Esophagus muscularis mucosa (tissue), 4 donors: ENCODE measurements around the gene LRRC26. TPM values are rescaled to one million over a fixed set of nuclear protein-coding genes. Genes with fewer than 3 reads are reported as not detected.

Experiments used
- DNase-seq: peaks from one replicate; pipeline ENCODE4 v3.0.0-alpha.2; 2017; ENCODE audit errors: extremely low spot score
- H3K27ac ChIP-seq, 4 donors: fragments of 200-600 bp; sonication (generic); replicated peaks in 1 of 4; 1 replicate in 3 of 4; 2 replicates in 1 of 4; pipeline ENCODE4 v1.5.1; 2016 to 2019; ENCODE audit warnings: mild to moderate bottlenecking in 1 of 4
- H3K27me3 ChIP-seq, 4 donors: fragments of 200-600 bp; sonication (generic); one replicate each; pipeline versions ENCODE4 v1.5.1 to v1.6.0; 2016 to 2019
- H3K36me3 ChIP-seq, 4 donors: fragments of 200-600 bp; sonication (generic); one replicate each; pipeline ENCODE4 v1.5.1; 2016 to 2019
- H3K4me1 ChIP-seq, 4 donors: fragments of 200-600 bp; sonication (generic); one replicate each; pipeline ENCODE4 v1.5.1; 2016 to 2019
- H3K4me3 ChIP-seq, 4 donors: fragments of 200-600 bp; sonication (generic); 1 replicate in 2 of 4; 2 replicates in 2 of 4; pipeline ENCODE4 v1.5.1; 2016 to 2019; ENCODE audit warnings: mild to moderate bottlenecking in 4 of 4, moderate library complexity in 1 of 4
- H3K9me3 ChIP-seq, 4 donors: fragments of 200-600 bp; sonication (generic); 1 replicate in 3 of 4; 2 replicates in 1 of 4; pipeline ENCODE4 v1.5.1; 2016 to 2019
- EP300 ChIP-seq: sonication (generic); formaldehyde crosslinking; IDR thresholded peaks from one replicate; pipeline ENCODE4 v1.6.1; 2017; ENCODE audit warnings: antibody characterized with exemption
- POLR2A ChIP-seq: fragments of 450-650 bp; IDR thresholded peaks from one replicate; pipeline ENCODE4 v1.6.1; 2017; ENCODE audit warnings: antibody characterized with exemption, moderate library complexity, mild to moderate bottlenecking, low read depth
- POLR2AphosphoS5 ChIP-seq, 2 donors: sonication (generic); formaldehyde crosslinking; IDR thresholded peaks; one replicate each; pipeline ENCODE4 v1.6.1; 2017; ENCODE audit warnings: antibody characterized with exemption in 2 of 2
- WGBS: methylation state at CpG from one replicate; pipeline ENCODE4 v1.1.5; 2018; 5-methylcytosine and 5-hydroxymethylcytosine counted together
- intact Hi-C: fragments of 100-400 bp; cut with DNase I; formaldehyde crosslinking; loops from one replicate; pipeline ENCODE4 v1.15.1; 2023
- total RNA-seq, 4 donors: library from RNA; depleted of rRNA; stranded (reverse); fragments of >200 nt; gene quantifications; one replicate each; pipeline versions ENCODE4 v1.1.0 to v1.2.1, GENCODE V29; 2016
- TF ChIP-seq, protein P1 (sequence below), 3 experiments: fragments of 200-600 bp in 2 of 3; fragments of 450-650 bp in 1 of 3; sonication (generic) in 2 of 3; IDR thresholded peaks; one replicate each; pipeline ENCODE4 v1.5.1; 2017 to 2019; ENCODE audit warnings: antibody characterized with exemption in 3 of 3, mild to moderate bottlenecking in 2 of 3, moderate library complexity in 1 of 3

The LRRC26 gene
- total RNA-seq, 4 donors from 2014 or later = not detected

- Histone ChIP-seq H3K4me1 (no peaks in the 10 kb centered on the region), H3K9me3 (no peaks in the 10 kb centered on the region), H3K27ac (no peak overlapping the region), H3K27me3 (peaks cover 0 to 72% (median 9%) of the 10 kb centered on the region in 4 donors), H3K36me3 (no peaks in the 10 kb centered on the region), H3K4me3 (no peak overlapping the region)
- 82% methylated on average over 17 of the region's 19 CpGs for WGBS
- DNase-seq = no peak
- intact Hi-C loops = no loop called here
- TF ChIP-seq, protein P1, sequence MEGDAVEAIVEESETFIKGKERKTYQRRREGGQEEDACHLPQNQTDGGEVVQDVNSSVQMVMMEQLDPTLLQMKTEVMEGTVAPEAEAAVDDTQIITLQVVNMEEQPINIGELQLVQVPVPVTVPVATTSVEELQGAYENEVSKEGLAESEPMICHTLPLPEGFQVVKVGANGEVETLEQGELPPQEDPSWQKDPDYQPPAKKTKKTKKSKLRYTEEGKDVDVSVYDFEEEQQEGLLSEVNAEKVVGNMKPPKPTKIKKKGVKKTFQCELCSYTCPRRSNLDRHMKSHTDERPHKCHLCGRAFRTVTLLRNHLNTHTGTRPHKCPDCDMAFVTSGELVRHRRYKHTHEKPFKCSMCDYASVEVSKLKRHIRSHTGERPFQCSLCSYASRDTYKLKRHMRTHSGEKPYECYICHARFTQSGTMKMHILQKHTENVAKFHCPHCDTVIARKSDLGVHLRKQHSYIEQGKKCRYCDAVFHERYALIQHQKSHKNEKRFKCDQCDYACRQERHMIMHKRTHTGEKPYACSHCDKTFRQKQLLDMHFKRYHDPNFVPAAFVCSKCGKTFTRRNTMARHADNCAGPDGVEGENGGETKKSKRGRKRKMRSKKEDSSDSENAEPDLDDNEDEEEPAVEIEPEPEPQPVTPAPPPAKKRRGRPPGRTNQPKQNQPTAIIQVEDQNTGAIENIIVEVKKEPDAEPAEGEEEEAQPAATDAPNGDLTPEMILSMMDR (IDR thresholded peaks at IDR 0.05) = no peak
- TF ChIP-seq POLR2A = no peak
- TF ChIP-seq EP300 = no peak
- no peak for TF ChIP-seq POLR2AphosphoS5 (IDR thresholded peaks at IDR 0.05)
Observed at GRCh38 chr9:137148661-137149060, 21.2 kb downstream of the LRRC26 start.

DNA sequence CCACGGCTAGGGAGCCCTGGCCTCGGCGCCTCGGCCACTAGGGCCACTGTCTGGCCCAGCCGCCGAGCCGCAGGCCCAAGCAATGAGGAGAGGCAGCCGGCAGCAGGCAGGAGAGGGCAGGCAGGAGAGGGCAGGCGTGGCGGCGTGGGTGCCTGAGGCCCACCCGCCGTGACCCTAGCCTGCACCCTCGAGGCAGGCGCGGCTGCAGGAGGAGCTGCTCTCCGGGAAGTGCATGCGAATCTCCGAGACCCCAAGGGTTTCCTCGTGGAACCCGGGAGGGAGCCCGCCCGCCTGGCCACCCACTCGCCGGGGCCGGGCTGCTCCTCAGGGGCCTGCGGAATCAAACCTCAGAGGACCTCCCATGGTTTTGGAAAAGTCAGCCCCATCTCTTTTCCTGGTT is 21.6 kb downstream of the LRRC26 start:
- no peak for DNase-seq
- Histone ChIP-seq H3K4me3 (no peak overlapping the region), H3K27ac (no peak overlapping the region), H3K27me3 (peaks cover 0 to 76% (median 9%) of the 10 kb centered on the region in 4 donors), H3K4me1 (no peaks in the 10 kb centered on the region), H3K9me3 (no peaks in the 10 kb centered on the region), H3K36me3 (no peaks in the 10 kb centered on the region)
- no peak for TF ChIP-seq EP300
- no peak for TF ChIP-seq POLR2A
- TF ChIP-seq POLR2AphosphoS5 (IDR thresholded peaks at IDR 0.05) = no peak
- TF ChIP-seq, protein P1 (IDR thresholded peaks at IDR 0.05) = no peak
- no CpG with 5 or more reads among the region's 27 CpGs for WGBS
- intact Hi-C loops = no loop called here

GRCh38 chr9:137147793-137148160 is 22.1 kb downstream of the LRRC26 start:
- WGBS = 27% methylated on average over 5 of the region's 24 CpGs
- intact Hi-C loops = no loop called here

DNA sequence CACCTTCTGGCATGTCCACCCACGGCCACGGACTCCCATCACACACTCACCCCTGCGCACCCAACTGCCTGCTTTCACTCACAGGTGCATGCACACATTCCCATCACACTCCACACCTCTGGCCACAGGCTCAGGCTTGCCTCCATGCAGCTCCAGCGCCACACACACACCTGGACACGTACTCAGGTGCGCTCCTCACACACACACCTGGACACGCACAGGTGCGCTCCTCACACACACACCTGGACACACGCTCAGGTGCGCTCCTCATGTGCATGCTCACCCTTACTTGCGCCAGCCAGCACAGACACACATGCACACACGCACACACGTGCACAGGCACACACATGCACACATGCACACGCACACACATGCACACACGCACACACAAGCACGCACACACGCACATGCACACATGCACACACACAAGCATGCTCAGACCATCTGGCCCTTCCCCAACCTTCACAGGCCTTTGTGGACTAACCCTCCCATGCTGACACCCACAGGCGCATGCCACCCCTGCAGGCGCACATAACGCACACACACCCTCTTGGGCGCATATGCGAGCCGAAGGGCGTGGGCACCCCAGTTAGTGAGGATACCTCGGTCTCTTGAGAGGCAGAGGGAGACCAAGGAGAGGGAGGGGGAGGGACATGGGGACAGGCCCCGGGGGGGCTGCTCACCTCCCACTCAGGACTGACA is 22.6 kb downstream of the LRRC26 start:
- Histone ChIP-seq H3K27ac (no peak overlapping the region), H3K9me3 (no peaks in the 10 kb centered on the region), H3K36me3 (no peaks in the 10 kb centered on the region), H3K4me1 (no peaks in the 10 kb centered on the region), H3K27me3 (peaks cover 0 to 86% (median 13%) of the 10 kb centered on the region in 4 donors), H3K4me3 (no peak overlapping the region)
- intact Hi-C loops = no loop called here
- whole genome bisulfite sequencing = 84% methylated on average over 23 of the region's 26 CpGs
- DNase-seq = no peak
- TF ChIP-seq POLR2A (no peak), POLR2AphosphoS5 (IDR thresholded peaks at IDR 0.05) (no peak)

More at GRCh38 chr9:137147793-137148160, 22.1 kb downstream of the LRRC26 start:
- no peak overlapping the region for H3K27ac ChIP-seq
- H3K27me3 ChIP-seq = peaks cover 0 to 80% (median 10%) of the 10 kb centered on the region in 4 donors
- no peak for DNase-seq
- no peaks in the 10 kb centered on the region for H3K9me3 ChIP-seq
- no peak overlapping the region for H3K4me3 ChIP-seq
- no peaks in the 10 kb centered on the region for H3K4me1 ChIP-seq
- no peaks in the 10 kb centered on the region for H3K36me3 ChIP-seq
- TF ChIP-seq EP300 (no peak), POLR2A (no peak), POLR2AphosphoS5 (IDR thresholded peaks at IDR 0.05) (no peak)
- TF ChIP-seq, protein P1 (IDR thresholded peaks at IDR 0.05) = no peak

DNA sequence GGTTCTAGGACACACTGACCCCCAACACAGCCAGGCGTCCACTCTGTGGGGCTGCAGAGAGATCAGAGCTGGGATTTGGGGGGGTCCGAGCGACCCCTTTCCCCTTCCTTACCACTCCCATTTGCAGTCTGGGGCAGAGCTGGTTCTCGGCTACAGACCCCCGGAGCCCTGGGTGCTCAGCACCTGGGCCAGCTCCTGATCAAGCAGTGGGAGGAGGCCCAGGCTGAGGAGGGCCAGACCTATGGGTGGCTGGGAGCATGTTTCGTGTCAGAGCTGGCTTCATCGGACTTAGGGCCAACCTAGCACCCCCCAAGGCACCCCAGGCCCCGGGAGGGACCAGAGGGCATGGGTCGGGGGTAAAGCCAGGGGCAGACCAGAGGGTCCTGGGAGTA is 23.3 kb downstream of the LRRC26 start:
- no peaks in the 10 kb centered on the region for H3K36me3 ChIP-seq
- no peak overlapping the region for H3K4me3 ChIP-seq
- no peaks in the 10 kb centered on the region for H3K9me3 ChIP-seq
- DNase-seq = no peak
- H3K27ac ChIP-seq = no peak overlapping the region
- WGBS = 83% methylated on average over 5 of the region's 9 CpGs
- intact Hi-C loops = no loop called here
- peaks cover 0 to 93% (median 19%) of the 10 kb centered on the region in 4 donors for H3K27me3 ChIP-seq
- H3K4me1 ChIP-seq = no peaks in the 10 kb centered on the region
- TF ChIP-seq EP300 (no peak), POLR2AphosphoS5 (IDR thresholded peaks at IDR 0.05) (no peak), POLR2A (no peak)
- TF ChIP-seq, protein P1 (IDR thresholded peaks at IDR 0.05) = no peak
